Ishikawa (cell line): ENCODE results near the gene AGFG2.

Experiments
- CEBPB ChIP-seq: IDR thresholded peaks from 2 replicates; pipeline ENCODE4 v1.6.1; 2012
- CREB1 ChIP-seq: IDR thresholded peaks from 2 replicates; pipeline ENCODE4 v1.6.1; 2012; ENCODE audit warnings: low read depth
- EGR1 ChIP-seq: IDR thresholded peaks from 2 replicates; pipeline ENCODE4 v1.6.1; 2012
- EP300 ChIP-seq: IDR thresholded peaks from 2 replicates; pipeline ENCODE4 v1.6.1; 2012; ENCODE audit warnings: borderline replicate concordance
- FOXM1 ChIP-seq: IDR thresholded peaks from 2 replicates; pipeline ENCODE4 v1.6.1; 2012; ENCODE audit warnings: low read depth, borderline replicate concordance
- NFIC ChIP-seq: IDR thresholded peaks from 2 replicates; pipeline ENCODE4 v1.6.1; 2012
- RAD21 ChIP-seq: IDR thresholded peaks from 2 replicates; pipeline ENCODE4 v1.6.1; 2012; ENCODE audit warnings: low read depth
- TAF1 ChIP-seq: IDR thresholded peaks from 2 replicates; pipeline ENCODE4 v1.6.1; 2012; ENCODE audit warnings: low read depth, mild to moderate bottlenecking
- TCF12 ChIP-seq: IDR thresholded peaks from 2 replicates; pipeline ENCODE4 v1.6.1; 2012; ENCODE audit warnings: low read depth
- TEAD4 ChIP-seq: IDR thresholded peaks from 2 replicates; pipeline ENCODE4 v1.6.1; 2012
- YY1 ChIP-seq: IDR thresholded peaks from 2 replicates; pipeline ENCODE4 v1.6.1; 2012; ENCODE audit warnings: low read depth
- ZBTB7A ChIP-seq: IDR thresholded peaks from 2 replicates; pipeline ENCODE4 v1.6.1; 2012; ENCODE audit warnings: low read depth
- TF ChIP-seq, protein P1 (sequence below): IDR thresholded peaks from 2 replicates; pipeline ENCODE4 v1.6.1; 2012
- TF ChIP-seq, protein P2 (sequence below): IDR thresholded peaks from 2 replicates; pipeline ENCODE4 v1.6.1; 2012
- TF ChIP-seq, protein P3 (sequence below): IDR thresholded peaks from 2 replicates; pipeline ENCODE4 v1.6.1; 2012; ENCODE audit warnings: low read depth, mild to moderate bottlenecking

AGFG2 gene

DNA sequence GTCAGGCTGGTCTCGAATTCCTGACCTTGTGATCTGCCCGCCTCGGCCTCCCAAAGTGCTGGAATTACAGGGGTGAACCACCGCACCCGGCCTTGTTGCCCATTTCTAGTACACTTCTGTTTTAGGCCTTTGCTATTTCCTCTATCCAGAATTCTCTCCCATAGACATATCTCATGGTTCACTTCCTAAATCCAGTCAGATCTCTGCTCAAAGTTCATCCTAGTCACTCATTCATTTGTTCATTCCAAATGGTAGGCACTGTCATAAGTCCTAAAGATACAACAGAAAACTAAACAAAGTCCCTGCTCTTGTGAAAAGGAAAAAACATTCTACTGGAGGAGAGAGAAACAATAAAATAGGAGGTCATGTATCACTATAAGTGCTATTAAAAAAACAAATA is 71.0 kb downstream of the AGFG2 start:
- no peak for TF ChIP-seq EGR1
- no peak for TF ChIP-seq CREB1
- TF ChIP-seq, protein P1, sequence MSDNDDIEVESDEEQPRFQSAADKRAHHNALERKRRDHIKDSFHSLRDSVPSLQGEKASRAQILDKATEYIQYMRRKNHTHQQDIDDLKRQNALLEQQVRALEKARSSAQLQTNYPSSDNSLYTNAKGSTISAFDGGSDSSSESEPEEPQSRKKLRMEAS: no peak
- TF ChIP-seq TCF12: no peak
- TF ChIP-seq ZBTB7A: no peak
- no peak for TF ChIP-seq EP300
- no peak for TF ChIP-seq TAF1

DNA sequence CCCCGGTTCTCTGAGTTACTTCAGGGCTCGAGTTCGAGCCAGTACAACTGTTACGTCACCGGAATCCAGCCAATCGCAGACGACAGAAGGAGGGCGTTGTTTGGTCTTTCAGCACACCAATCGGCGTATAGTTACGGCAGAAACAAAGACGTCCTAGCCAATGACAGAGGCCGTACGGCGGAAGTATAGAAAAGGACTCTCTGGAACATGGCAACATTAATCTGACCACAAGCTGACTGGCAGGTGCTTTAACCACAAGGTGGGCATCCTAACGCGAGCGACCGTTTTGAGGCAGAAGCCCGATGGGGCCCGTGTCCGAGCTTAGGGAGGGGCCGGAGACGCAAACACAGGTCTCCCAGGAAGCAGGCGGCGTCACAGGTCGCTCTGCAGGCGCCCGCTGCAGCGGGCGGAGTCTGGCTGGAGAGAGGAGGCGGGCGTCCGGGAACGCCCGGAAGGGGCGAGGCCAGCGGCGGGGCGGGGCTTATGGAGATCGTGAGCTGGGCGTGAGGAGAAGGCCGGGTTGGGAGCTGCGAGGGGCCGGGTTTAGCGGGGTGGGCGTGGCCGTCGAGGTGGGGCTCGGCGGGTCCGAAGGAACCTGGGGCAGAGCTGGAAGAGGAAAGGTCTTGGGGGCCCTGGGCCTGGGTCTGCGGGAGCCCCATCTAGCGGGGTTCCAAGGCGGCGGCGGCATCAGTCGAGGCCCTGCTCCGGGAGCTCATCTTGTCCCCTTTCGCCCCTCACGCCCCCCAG is 73.2 kb downstream of the AGFG2 start, which contains the start of gene MOSPD3:
MOSPD3 (plus strand) TSS at position 558 of the 747 bp plus-strand sequence. CDS start 252 bp downstream, outside the sequence.
- TF ChIP-seq NFIC (no peak), FOXM1 (peak; percentile 37; the same call in 1 of the 2 replicates), ZBTB7A (peak; percentile 76; the same call in 1 of the 2 replicates), TEAD4 (no peak), YY1 (peak; percentile 63; the same call in 1 of the 2 replicates), TAF1 (peak; percentile 34), CREB1 (peak; percentile 75)

DNA sequence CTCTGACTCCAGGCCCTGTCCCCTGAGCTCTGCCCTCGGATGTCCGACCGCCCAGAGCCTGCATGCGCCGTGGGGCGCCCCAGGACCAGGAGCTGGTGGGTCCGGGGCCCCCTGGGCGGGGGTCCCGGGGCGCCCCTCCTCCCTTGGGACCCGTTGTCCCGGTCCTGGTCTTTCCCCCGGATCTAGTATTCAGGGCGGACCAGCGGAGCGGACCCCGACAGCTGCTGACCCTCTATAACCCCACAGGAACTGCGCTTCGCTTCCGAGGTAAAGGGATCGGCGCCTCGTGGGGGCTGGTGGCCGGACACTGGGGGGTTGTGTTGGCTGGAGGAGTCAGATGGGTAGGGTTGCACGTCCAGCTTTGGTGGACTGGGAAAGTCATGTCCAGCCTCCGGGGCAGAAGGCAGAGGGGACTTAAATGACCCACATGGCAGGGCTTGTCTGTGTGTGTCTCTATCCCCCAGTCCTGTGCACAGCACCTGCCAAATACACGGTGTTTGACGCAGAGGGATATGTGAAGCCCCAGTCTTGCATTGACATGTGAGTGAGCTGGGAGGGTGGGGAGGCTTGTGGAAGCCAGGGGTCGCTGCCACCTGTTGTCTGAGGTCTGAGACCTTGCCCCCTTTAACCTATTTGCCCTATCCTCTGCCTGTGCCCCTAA is 73.9 kb downstream of the AGFG2 start:
- TF ChIP-seq TCF12: no peak
- TF ChIP-seq TEAD4: no peak
- TF ChIP-seq, protein P2, sequence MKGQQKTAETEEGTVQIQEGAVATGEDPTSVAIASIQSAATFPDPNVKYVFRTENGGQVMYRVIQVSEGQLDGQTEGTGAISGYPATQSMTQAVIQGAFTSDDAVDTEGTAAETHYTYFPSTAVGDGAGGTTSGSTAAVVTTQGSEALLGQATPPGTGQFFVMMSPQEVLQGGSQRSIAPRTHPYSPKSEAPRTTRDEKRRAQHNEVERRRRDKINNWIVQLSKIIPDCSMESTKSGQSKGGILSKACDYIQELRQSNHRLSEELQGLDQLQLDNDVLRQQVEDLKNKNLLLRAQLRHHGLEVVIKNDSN: no peak
- TF ChIP-seq, protein P3, sequence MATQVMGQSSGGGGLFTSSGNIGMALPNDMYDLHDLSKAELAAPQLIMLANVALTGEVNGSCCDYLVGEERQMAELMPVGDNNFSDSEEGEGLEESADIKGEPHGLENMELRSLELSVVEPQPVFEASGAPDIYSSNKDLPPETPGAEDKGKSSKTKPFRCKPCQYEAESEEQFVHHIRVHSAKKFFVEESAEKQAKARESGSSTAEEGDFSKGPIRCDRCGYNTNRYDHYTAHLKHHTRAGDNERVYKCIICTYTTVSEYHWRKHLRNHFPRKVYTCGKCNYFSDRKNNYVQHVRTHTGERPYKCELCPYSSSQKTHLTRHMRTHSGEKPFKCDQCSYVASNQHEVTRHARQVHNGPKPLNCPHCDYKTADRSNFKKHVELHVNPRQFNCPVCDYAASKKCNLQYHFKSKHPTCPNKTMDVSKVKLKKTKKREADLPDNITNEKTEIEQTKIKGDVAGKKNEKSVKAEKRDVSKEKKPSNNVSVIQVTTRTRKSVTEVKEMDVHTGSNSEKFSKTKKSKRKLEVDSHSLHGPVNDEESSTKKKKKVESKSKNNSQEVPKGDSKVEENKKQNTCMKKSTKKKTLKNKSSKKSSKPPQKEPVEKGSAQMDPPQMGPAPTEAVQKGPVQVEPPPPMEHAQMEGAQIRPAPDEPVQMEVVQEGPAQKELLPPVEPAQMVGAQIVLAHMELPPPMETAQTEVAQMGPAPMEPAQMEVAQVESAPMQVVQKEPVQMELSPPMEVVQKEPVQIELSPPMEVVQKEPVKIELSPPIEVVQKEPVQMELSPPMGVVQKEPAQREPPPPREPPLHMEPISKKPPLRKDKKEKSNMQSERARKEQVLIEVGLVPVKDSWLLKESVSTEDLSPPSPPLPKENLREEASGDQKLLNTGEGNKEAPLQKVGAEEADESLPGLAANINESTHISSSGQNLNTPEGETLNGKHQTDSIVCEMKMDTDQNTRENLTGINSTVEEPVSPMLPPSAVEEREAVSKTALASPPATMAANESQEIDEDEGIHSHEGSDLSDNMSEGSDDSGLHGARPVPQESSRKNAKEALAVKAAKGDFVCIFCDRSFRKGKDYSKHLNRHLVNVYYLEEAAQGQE: no peak
- no peak for TF ChIP-seq TAF1
- no peak for TF ChIP-seq EP300
- no peak for TF ChIP-seq NFIC
- no peak for TF ChIP-seq CEBPB
- TF ChIP-seq, protein P1: no peak
- no peak for TF ChIP-seq CREB1

DNA sequence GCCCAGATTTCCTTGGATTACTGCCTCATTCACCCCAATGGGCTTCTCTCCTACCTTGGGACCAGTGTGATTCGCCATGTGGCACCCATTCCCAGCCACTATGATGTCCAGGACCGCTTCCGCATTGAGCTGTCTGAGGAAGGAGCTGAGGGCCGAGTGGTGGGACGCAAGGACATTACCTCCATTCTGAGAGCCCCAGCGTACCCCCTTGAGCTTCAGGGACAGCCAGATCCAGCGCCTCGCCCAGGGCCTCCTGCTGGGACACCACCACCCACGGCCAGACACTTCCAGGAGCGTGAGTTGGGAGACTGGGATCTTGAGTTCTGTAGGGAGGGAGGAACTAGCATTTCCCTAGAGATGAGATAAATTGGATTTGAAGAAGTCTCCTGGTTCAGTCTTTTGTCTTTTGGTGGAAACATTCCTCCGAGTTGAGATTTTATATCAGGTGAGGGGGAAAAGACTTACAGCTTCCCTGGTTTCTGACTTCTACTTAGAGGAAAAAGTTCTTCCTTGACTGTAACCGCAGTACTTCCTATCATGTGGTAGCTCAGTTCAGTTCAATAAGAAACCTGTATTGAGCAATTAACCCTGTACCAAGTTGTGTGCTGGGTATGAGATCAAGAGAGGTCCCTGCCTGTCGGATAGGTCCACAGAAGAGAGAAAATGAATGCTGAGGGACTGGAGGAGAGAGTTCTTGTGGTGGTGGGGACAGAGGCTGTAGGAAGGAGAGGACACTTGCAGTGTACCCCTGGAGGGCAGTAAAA is 74.6 kb downstream of the AGFG2 start:
- TF ChIP-seq EGR1 (no peak), EP300 (no peak), RAD21 (no peak), CEBPB (no peak), CREB1 (no peak), YY1 (no peak), TCF12 (no peak), TAF1 (no peak), FOXM1 (no peak), ZBTB7A (no peak), TEAD4 (no peak), NFIC (no peak)
- TF ChIP-seq, protein P3: no peak
- TF ChIP-seq, protein P2: no peak
- TF ChIP-seq, protein P1: no peak

DNA sequence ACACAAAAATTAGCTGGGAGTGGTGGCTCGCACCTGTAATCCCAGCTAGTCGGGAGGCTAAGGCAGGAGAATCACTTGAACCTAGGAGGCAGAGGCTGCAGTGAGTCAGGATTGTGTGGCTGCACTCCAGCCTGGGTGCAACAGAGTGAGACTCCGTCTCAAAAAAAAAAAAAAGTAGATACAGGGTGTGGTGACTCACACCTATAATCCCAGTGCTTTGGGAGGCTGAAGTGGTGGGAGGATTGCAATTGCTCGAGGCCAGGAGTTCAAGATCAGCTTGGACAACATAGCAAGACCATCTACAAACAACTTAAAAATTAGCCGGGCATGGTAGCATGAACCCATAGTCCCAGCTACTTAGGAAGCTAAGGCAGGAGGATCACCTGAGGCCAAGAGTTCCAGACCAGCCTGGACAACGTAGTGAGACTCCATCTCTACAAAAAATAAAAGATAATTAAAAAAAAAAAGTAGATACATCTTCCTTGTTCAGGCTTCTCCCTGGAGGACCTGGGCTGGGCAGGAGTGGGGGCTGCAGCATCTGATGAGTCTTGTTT is 75.4 kb downstream of the AGFG2 start:
- TF ChIP-seq ZBTB7A (no peak), CREB1 (no peak), EGR1 (no peak), NFIC (no peak), CEBPB (no peak)
- TF ChIP-seq, protein P2: no peak
